HG03135 (cell line): Measurements from ENCODE around the gene CFAP61.

ENCODE experiments used
- ATAC-seq: cut with Tn5 transposase; IDR thresholded peaks from one replicate; pipeline ENCODE4 v1.9.1; 2021; ENCODE audit warnings: mild to moderate bottlenecking, moderate library complexity; ENCODE audit not compliant: unreplicated experiment

CFAP61 gene

GRCh38 chr20:20386192-20386591, 333.9 kb downstream of the CFAP61 start:
- no peak for ATAC-seq

GRCh38 chr20:20390393-20390792, 338.1 kb downstream of the CFAP61 start:
- ATAC-seq, result no peak

DNA sequence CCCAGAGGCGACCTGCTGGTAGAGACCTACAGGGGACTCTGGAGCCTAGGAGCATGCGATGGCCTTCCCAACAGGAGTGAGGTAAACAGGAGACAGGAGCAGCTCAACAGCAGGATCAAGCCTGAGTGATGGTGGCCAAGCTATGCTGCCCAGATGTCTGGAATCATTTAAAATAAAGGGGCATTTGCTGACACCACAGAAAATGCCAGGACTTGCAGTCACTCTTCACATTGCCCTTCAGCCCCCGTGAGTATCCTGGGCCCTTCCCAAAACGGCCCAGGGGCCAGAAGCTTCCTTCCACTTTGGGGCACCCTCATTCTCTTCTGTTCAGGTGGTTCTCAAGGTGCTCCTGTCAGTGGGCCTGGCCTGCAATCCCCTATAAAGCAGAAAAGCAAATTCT, 338.8 kb downstream of the CFAP61 start:
- no peak for ATAC-seq

DNA sequence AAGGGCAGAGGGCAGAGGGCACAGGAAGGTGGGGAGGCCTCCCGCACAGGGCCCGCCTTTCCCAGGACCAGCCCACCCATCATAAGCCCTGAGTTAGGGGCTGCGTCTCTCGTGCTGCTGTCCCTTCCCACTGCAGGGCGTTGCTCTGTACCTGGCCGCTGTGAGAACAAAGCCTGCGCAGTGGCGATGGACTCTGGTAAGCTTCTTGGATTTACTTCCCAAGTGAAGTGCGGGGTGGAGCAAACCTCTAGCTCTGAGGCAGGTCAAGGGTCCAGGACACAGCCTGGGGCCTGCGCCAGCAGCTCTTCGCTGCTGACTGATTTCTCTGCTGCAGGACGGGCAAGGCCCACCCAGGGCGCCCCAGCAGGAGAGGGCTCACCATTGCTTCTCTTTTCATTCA, 339.4 kb downstream of the CFAP61 start:
- no peak for ATAC-seq

- ATAC-seq, result no peak
Observed at GRCh38 chr20:20393207-20394120, 341.1 kb downstream of the CFAP61 start.

GRCh38 chr20:20395087-20395486, 342.8 kb downstream of the CFAP61 start:
- ATAC-seq, result no peak

GRCh38 chr20:20395903-20396568, 343.7 kb downstream of the CFAP61 start:
- ATAC-seq, result no peak

DNA sequence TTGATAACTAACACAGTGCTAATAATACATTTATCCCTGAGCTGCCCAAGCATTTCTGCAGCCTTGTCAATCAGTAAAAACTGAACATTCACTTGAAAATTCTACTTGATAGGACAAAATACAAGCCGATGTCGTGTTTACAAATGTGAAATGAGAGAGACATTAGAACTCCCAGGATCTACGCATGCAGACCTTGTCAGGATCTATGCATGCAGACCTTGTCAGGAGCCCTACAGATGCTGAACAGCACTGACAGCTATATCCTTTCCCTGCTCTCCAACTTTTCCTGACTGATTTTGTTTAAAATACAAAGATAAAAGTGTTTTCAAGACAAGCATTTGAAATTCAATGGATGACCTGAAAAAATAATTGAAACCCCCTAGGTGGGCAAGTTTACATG, 344.5 kb downstream of the CFAP61 start:
- no peak for ATAC-seq

- ATAC-seq, result no peak
Observed at GRCh38 chr20:20398123-20398522, 345.8 kb downstream of the CFAP61 start.

GRCh38 chr20:20399531-20400500, 347.5 kb downstream of the CFAP61 start:
- ATAC-seq, result no peak

GRCh38 chr20:20401991-20402390, 349.7 kb downstream of the CFAP61 start:
- no peak for ATAC-seq

DNA sequence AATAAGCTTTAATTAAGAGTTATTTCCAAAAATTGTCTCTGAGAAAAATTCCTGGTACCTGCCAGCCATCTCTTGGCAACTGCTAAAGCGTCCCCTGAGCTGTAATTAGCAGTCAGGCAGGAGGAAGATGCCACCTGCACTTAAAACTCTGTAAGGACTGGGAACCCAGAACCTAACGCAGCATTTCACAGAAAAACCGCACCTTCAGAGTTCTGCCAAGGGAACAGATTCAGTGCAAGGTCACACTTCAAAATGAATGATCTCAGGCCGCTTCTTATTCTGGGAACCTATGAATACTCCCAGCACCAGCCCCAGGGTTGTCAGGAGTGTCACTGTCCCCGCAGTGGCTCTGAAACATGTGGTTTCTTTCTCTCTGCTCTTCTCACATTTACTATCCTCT, 352.3 kb downstream of the CFAP61 start:
- no peak for ATAC-seq

- no peak for ATAC-seq
Observed at GRCh38 chr20:20405623-20406022, 353.3 kb downstream of the CFAP61 start.

DNA sequence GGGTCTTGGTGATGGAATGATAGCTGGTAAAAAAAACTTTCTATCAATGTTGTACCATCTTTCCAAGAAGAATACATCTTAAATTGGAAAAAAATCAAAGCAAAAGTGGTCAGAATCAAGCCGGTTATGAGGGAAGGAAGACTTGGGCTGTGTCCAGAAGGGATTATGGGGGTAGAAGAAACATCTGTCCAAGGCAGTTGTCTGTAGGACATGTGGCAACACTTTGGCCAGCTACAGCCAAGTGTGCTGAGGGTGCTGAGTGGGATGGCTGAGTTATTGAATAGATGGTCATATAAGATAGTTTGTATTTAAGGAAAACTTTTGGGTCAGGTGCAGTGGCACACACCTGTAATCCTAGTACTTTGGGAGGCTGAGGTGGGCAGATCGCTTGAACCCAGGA, 354.0 kb downstream of the CFAP61 start:
- no peak for ATAC-seq

- no peak for ATAC-seq
Observed at GRCh38 chr20:20407891-20408805, 355.8 kb downstream of the CFAP61 start.

DNA sequence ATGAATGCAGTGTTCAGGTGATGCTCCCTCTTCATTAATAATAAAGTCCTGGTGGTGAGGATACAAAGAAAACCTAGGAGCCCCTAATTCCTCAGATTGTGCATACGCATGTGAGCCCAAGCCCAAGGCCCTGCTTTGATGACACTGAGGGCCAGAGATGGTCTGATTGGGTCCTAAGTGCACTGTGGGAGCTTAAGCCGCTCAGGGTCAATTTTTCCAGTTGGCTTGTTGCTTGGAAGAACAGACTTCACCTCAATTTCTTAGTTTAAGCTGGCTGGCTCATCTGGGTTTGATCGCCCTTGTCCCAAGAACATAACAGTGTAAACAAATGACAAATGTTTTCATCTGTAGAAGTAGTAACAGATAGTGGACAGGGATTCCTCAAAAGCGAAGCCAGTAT, 357.0 kb downstream of the CFAP61 start:
- no peak for ATAC-seq
